Fibroblast of lung (primary cell): ENCODE data around the gene ZNF575. TPM values are rescaled to one million over a fixed set of nuclear protein-coding genes. Genes with fewer than 3 reads are reported as not detected.

Experiments used
- DNase-seq, 2 donors: peaks; one replicate each; pipeline versions ENCODE4 v3.0.0 to v3.0.0-alpha.2; 2010; ENCODE audit warnings: low read depth in 2 of 2
- H2AFZ ChIP-seq: 2 replicates; pipeline ENCODE4 v1.5.1; 2012; ENCODE audit warnings: low read length, control low read depth, inconsistent platforms
- H3K27ac ChIP-seq: 2 replicates; pipeline ENCODE4 v1.5.1; 2011; ENCODE audit warnings: low read length, control low read depth; ENCODE audit not compliant: insufficient read depth
- H3K27me3 ChIP-seq: 2 replicates; pipeline ENCODE4 v1.5.1; 2011; ENCODE audit warnings: mild to moderate bottlenecking, low read length; ENCODE audit not compliant: control insufficient read depth, insufficient read depth
- H3K36me3 ChIP-seq: 2 replicates; pipeline ENCODE4 v1.5.1; 2011; ENCODE audit warnings: low read length; ENCODE audit not compliant: control insufficient read depth, insufficient read depth
- H3K4me1 ChIP-seq: 2 replicates; pipeline ENCODE4 v1.5.1; 2011; ENCODE audit warnings: low read length; ENCODE audit not compliant: control insufficient read depth, insufficient read depth; ENCODE audit errors: extremely low read depth
- H3K4me2 ChIP-seq: 2 replicates; pipeline ENCODE4 v1.5.1; 2011; ENCODE audit warnings: low read length, control low read depth; ENCODE audit not compliant: insufficient read depth; ENCODE audit errors: extremely low read depth
- H3K4me3 ChIP-seq, 4 experiments: fragments of 200-600 bp in 1 of 4; sonication (generic) in 1 of 4; replicated peaks in 1 of 4; 2 replicates each; pipeline ENCODE4 v1.5.1; 2011 to 2016; ENCODE audit warnings: low read length in 4 of 4, low read depth in 3 of 4, mild to moderate bottlenecking in 3 of 4, control low read depth in 2 of 4, inconsistent platforms in 1 of 4, mixed read lengths in 1 of 4; ENCODE audit not compliant: insufficient read depth in 1 of 4; ENCODE audit errors: control extremely low read depth in 1 of 4
- H3K79me2 ChIP-seq: 2 replicates; pipeline ENCODE4 v1.5.1; 2012; ENCODE audit warnings: mild to moderate bottlenecking, low read length, inconsistent platforms; ENCODE audit not compliant: control insufficient read depth, insufficient read depth
- H3K9ac ChIP-seq: 2 replicates; pipeline ENCODE4 v1.5.1; 2011; ENCODE audit warnings: mild to moderate bottlenecking, low read length, control low read depth; ENCODE audit not compliant: insufficient read depth
- H3K9me3 ChIP-seq: 2 replicates; pipeline ENCODE4 v1.5.1; 2012; ENCODE audit warnings: low read depth, low read length; ENCODE audit not compliant: control insufficient read depth, insufficient read depth
- H4K20me1 ChIP-seq: 2 replicates; pipeline ENCODE4 v1.5.1; 2011; ENCODE audit warnings: low read length; ENCODE audit not compliant: control insufficient read depth, insufficient read depth; ENCODE audit errors: extremely low read depth
- CTCF ChIP-seq, 2 donors: IDR thresholded peaks in 1 of 2; conservative IDR thresholded peaks in 1 of 2; 1 replicate in 1 of 2; 2 replicates in 1 of 2; pipeline ENCODE4 v1.5.1; 2011 to 2012; ENCODE audit warnings: low read length in 2 of 2, control low read depth in 1 of 2, inconsistent platforms in 1 of 2, low read depth in 1 of 2, mild to moderate bottlenecking in 1 of 2
- EZH2 ChIP-seq: IDR thresholded peaks from 2 replicates; pipeline ENCODE4 v1.5.1; 2012; ENCODE audit warnings: low read length, control low read depth, mild to moderate bottlenecking; ENCODE audit errors: missing control alignments
- polyA plus RNA-seq, 2 donors: library from polyadenylated mRNA; depleted of rRNA in 1 of 2; stranded (reverse) in 1 of 2; unstranded in 1 of 2; fragments of >200 nt; gene quantifications; 2 replicates each; pipeline ENCODE4 v1.2.1, GENCODE V29; 2011 to 2012; ENCODE audit warnings: missing spikeins in 1 of 2
- total RNA-seq: library from RNA; depleted of rRNA; stranded (reverse); fragments of >200 nt; gene quantifications from 2 replicates; pipeline ENCODE4 v1.2.1, GENCODE V29; 2014

Gene ZNF575
- total and polyA plus RNA-seq, 2 donors (not counting 1 experiment from before 2014, with no cell fraction given), result 0.27 to 0.33 TPM

- Histone ChIP-seq H3K27me3 (no peaks in the 10 kb centered on the region), H2AFZ (no peak overlapping the region), H3K9me3 (no peaks in the 10 kb centered on the region), H4K20me1 (no peaks in the 10 kb centered on the region), H3K36me3 (peaks cover 5% of the 10 kb centered on the region), H3K4me2 (no peak overlapping the region), H3K4me3 (peak overlapping the region in 1 of 4 experiments; percentile 94), H3K79me2 (no peaks in the 10 kb centered on the region), H3K4me1 (peaks cover 5% of the 10 kb centered on the region), H3K27ac (no peak overlapping the region), H3K9ac (no peak overlapping the region)
- TF ChIP-seq CTCF (conservative IDR thresholded peaks at IDR 0.05 in 1 of 2, IDR thresholded peaks at IDR 0.05 in 1 of 2; ENCODE audit: low read depth in 1 of 2, low read length in 2 of 2), result no peak
- no peak for TF ChIP-seq EZH2
- no peak for DNase-seq
Measured at GRCh38 chr19:43501661-43502418, 31.1 kb upstream of the ZNF575 start.

GRCh38 chr19:43502419-43502976 is 30.5 kb upstream of the ZNF575 start:
- Histone ChIP-seq H3K4me1 (peaks cover 5% of the 10 kb centered on the region), H3K4me2 (peak overlapping the region; percentile 99), H3K36me3 (peaks cover 2% of the 10 kb centered on the region), H2AFZ (no peak overlapping the region), H3K79me2 (no peaks in the 10 kb centered on the region), H3K9ac (no peak overlapping the region), H3K4me3 (peak overlapping the region; percentile 86 to 96 (median 91)), H4K20me1 (no peaks in the 10 kb centered on the region), H3K27me3 (no peaks in the 10 kb centered on the region), H3K27ac (no peak overlapping the region), H3K9me3 (no peaks in the 10 kb centered on the region)
- TF ChIP-seq CTCF (conservative IDR thresholded peaks at IDR 0.05 in 1 of 2, IDR thresholded peaks at IDR 0.05 in 1 of 2; ENCODE audit: low read depth in 1 of 2, low read length in 2 of 2) (no peak), EZH2 (no peak)
- DNase-seq, result no peak

- Histone ChIP-seq H3K27ac (peak overlapping the region; percentile 80), H3K4me1 (peaks cover 5% of the 10 kb centered on the region), H3K36me3 (peaks cover 2% of the 10 kb centered on the region), H3K4me3 (peak overlapping the region; percentile 86 to 96 (median 91)), H3K4me2 (peak overlapping the region; percentile 99), H3K27me3 (no peaks in the 10 kb centered on the region), H4K20me1 (no peaks in the 10 kb centered on the region), H2AFZ (peak overlapping the region; percentile 90), H3K79me2 (no peaks in the 10 kb centered on the region), H3K9ac (peak overlapping the region; percentile 75), H3K9me3 (no peaks in the 10 kb centered on the region)
- peak; percentile 80 to 87 for DNase-seq
- TF ChIP-seq CTCF (conservative IDR thresholded peaks at IDR 0.05 in 1 of 2, IDR thresholded peaks at IDR 0.05 in 1 of 2; ENCODE audit: low read depth in 1 of 2, low read length in 2 of 2) (no peak), EZH2 (no peak)
Measured at GRCh38 chr19:43503501-43504425, 29.2 kb upstream of the ZNF575 start.
